GM15510 (cell line): ENCODE data around the gene ARNT2.

Experiments
- POLR2A ChIP-seq: IDR thresholded peaks from 3 replicates; pipeline ENCODE4 v1.6.1; 2011; ENCODE audit warnings: borderline replicate concordance; ENCODE audit not compliant: insufficient read length; ENCODE audit errors: extremely low read depth

ARNT2 gene

DNA sequence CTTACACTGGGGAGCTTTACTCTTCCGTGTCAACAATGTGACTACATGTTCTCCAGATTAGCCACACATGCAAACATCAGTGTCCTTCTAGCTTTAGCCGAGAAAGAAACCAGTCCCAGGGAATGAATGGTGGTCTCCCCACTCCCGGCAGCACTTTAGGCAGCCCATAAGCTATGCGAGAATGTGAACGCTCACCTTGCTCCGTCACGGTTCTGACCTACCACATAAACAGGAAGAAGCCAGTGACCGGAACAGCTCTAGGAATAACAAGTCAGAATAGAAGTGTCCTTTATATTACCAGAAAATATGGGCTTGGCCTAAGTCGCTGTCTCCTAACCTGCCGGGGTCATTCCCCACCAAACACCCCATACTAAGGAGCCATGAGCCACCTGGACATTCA, 192.9 kb downstream of the ARNT2 start:
- TF ChIP-seq POLR2A, result no peak

- no peak for TF ChIP-seq POLR2A
These were observed 195.2 kb downstream of the ARNT2 start for GRCh38 chr15:80599359-80599758.

DNA sequence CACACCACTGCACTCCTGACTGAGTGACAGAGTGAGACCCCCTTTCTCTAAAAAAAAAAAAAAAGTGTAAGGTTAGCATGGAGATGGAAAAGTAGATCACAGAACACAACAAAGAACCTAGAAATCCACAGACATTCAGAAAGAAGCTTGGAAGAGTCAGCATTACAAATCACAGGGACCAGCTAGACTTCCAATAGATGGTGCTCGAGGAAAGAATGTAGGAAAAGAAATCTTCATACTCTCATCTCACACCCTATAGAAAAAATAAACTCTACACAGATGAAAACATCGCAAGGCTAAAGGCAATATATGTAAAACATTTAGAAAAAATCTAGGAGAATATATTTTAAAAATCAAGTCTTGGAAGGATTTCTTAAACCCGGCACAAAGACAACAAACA, 196.4 kb downstream of the ARNT2 start:
- TF ChIP-seq POLR2A, result no peak

DNA sequence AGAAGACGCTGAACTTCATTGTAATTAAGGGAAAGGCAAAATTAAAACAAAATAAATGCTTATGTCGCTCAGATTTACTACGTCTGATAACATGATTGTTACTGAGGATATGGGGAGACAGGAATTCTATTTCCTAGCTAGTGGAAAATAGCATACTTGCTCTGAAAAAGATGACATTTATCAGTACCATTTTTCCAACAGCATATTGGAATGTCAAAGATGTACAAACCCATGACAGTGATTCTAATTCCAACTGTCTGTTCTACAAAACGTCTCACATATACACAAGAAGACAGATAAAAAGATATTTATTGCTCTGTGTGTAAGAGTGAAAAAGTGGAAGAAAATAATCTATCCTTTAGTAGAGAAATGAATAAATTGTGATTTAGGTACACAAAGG, 197.1 kb downstream of the ARNT2 start:
- no peak for TF ChIP-seq POLR2A

- no peak for TF ChIP-seq POLR2A
These were observed 200.7 kb downstream of the ARNT2 start for GRCh38 chr15:80604583-80605575.

DNA sequence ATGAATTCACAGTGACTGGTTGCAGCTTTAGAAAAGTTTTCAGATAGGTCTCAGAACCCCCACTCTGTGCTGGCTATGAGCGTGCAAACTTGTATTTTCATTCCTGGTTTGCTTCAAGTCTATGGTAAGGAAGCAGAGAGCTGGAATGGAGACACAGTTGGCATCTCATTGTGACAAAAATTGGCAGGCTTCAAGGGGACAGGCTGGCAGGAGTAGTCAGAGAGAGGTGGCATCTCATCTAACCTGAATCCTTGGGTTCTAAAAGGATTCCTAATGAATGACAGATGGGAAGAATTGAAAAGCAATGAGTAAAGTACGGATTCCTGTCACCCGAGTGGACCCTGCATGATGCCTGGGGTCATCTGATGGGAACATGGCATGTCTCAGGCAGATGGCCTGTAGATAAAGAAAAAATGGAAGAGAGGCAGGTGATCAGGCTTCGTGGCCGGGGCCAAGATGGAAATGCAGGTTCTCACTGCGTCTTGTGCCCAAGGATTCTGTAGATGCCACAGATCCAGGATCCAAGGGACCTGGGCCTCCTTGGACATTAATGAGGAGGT, 201.5 kb downstream of the ARNT2 start:
- TF ChIP-seq POLR2A, result no peak

DNA sequence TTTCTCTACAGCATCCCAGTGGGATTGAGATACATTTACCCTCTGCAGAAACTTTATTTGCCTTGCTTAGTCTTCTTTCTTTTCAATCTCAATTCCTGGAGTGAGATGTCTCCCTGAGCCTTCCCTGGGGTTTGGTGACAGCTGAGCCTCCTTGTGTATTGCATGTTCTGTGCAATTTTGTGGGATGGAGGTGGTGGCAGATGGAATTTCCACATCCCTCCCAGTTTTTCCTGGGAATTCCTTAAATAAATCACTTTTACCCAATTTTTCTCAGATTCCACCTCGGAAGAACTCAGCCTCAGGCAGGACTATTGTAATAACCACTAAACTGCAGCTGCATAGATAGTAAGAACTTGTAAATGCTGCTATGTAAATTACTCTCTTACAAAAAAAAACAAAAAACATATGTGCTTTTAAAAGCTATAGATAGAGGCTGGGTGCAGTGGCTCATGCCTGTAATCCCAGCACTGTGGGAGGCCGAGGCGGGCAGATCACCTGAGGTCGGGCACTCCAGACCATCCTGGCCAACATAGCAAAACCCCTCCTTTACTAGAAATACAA, 202.4 kb downstream of the ARNT2 start:
- TF ChIP-seq POLR2A, result no peak

DNA sequence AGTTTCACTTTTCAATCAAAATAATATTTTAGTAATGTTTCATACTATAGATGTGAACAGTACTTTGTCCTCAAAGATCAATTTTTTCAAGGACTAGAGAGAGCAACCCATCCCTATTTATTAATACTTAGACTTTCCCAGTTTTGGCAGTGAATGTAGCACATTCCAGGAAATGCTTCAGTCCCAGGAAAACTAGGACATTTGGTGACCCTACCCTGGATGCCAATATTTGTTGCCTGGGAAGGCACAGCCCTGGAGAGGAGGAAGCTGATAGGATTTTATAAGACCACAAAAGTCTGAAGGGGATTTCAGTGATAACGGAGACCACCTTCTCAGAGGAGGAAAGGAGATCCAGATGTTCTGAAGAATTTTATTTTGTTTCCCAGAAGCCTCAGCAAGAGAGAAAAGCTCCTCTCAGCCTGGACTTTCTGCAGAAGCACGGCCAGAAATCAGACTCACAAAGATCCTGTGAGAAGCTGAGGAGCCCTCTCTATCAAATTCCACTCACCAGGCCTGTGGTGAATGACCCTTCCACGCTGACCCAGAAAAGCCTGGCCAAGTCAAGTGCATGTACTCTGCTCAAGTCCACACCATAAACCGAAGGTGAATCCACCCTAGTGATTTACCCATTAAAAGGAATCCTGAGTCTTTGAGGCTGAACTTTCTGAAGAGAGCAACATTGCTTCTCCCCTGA, 203.3 kb downstream of the ARNT2 start:
- TF ChIP-seq POLR2A, result no peak

DNA sequence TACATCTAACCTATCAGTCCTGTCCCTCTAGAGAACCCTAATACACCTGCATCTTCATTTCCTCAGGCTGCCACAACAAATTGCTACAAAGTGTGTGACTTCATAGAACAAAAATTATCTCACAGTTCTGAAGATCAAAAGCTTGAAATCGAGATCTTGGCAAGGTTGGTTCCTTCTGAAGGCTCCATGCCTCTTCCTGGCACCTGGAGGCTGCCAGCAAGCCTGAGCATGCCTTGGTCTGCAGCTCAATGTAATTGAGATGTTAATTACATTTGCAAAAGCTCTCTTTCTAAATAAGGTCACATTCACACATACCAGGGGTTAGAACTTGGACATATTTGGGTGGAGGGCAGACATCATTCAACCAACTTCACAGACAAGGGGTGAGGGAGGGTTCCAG, 204.5 kb downstream of the ARNT2 start:
- no peak for TF ChIP-seq POLR2A

GRCh38 chr15:80609091-80609490, 204.9 kb downstream of the ARNT2 start:
- TF ChIP-seq POLR2A, result no peak

DNA sequence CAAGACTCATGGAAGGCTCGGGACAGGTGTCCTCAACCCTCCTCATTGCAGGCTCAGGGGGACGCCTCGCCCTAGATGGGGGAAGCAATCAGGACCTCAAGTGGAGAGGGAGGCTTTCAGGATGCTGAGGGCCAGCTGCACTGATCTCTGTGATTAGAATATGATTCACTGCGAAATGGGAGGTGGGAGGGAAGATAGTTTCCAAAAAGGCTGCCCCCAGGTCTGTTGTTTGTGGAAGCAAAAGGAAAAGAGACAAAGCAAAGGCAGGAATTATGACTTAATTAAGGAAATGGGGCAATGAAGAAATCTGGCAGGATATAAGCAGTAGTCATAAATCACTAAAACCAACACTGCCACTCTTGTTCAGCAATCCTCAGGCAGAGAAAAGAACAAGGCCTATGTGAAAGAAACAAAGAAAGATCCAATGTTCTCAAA, 205.3 kb downstream of the ARNT2 start:
- TF ChIP-seq POLR2A, result no peak

DNA sequence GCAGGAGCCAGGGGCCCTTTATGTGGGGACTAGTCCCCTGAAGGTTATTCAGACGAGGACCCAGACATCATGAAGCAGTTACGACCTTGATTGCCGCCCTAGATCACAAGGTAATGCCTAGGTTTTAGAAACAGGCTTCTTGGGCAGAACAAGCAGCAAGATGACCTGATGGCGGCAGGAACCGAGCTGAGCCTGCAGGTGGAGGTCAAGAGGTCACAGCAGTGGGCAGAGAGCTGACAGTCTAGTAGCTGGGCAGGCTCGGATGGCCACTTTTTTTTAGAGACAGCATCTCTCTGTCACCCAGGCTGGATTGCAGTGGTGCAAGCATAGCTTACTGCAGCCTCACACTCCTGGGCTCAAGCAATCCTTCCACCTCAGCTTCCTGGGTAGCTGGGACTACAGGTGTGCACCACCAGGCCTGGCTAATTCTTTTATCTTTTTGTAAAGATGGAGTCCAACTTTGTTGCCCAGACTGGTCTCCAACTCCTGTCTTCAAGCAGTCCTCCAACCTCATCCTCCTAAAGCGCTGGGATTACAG, 207.4 kb downstream of the ARNT2 start:
- no peak for TF ChIP-seq POLR2A

GRCh38 chr15:80612118-80612823, 208.1 kb downstream of the ARNT2 start:
- no peak for TF ChIP-seq POLR2A

GRCh38 chr15:80613762-80614365, 209.7 kb downstream of the ARNT2 start:
- TF ChIP-seq POLR2A, result no peak
